HFF-Myc (cell line): ENCODE data around the gene CALB2.

Source experiments
- DNase-seq: peaks from one replicate; pipeline ENCODE4 v3.0.0-alpha.2; 2011; ENCODE audit warnings: low read depth; ENCODE audit errors: extremely low read depth
- H3K4me3 ChIP-seq: replicated peaks from 2 replicates; pipeline ENCODE4 v1.5.1; 2011; ENCODE audit warnings: low read depth, mild to moderate bottlenecking, control low read depth, low read length
- CTCF ChIP-seq: IDR thresholded peaks from 2 replicates; pipeline ENCODE4 v1.5.1; 2012; ENCODE audit warnings: mild to moderate bottlenecking, low read depth, low read length, control low read depth; ENCODE audit errors: missing control alignments

Gene CALB2

GRCh38 chr16:71423016-71423415 is 64.5 kb downstream of the CALB2 start:
- no peak overlapping the region for H3K4me3 ChIP-seq
- DNase-seq: no peak
- no peak for TF ChIP-seq CTCF

GRCh38 chr16:71423865-71424264 is 65.3 kb downstream of the CALB2 start:
- H3K4me3 ChIP-seq: no peak overlapping the region
- no peak for TF ChIP-seq CTCF
- DNase-seq: no peak

GRCh38 chr16:71424626-71425025 is 66.1 kb downstream of the CALB2 start:
- no peak for DNase-seq
- no peak overlapping the region for H3K4me3 ChIP-seq
- no peak for TF ChIP-seq CTCF

- no peak for TF ChIP-seq CTCF
- DNase-seq: no peak
- peak overlapping the region; percentile 53 for H3K4me3 ChIP-seq
Observed at GRCh38 chr16:71425746-71426068, 67.2 kb downstream of the CALB2 start.

- TF ChIP-seq CTCF: no peak
- H3K4me3 ChIP-seq: peak overlapping the region; percentile 53
- peak; percentile 90 for DNase-seq
Observed at GRCh38 chr16:71426069-71426879, 67.8 kb downstream of the CALB2 start.

- no peak overlapping the region for H3K4me3 ChIP-seq
- DNase-seq: no peak
- TF ChIP-seq CTCF: no peak
Observed at GRCh38 chr16:71426880-71427615, 68.5 kb downstream of the CALB2 start.
